ENCODE results near the gene ANXA5. TPM values are rescaled to one million over a fixed set of nuclear protein-coding genes. Genes with fewer than 3 reads are reported as not detected.

Gene ANXA5
- total RNA-seq, 1 experiment from 2014 or later, result 230 TPM

DNA sequence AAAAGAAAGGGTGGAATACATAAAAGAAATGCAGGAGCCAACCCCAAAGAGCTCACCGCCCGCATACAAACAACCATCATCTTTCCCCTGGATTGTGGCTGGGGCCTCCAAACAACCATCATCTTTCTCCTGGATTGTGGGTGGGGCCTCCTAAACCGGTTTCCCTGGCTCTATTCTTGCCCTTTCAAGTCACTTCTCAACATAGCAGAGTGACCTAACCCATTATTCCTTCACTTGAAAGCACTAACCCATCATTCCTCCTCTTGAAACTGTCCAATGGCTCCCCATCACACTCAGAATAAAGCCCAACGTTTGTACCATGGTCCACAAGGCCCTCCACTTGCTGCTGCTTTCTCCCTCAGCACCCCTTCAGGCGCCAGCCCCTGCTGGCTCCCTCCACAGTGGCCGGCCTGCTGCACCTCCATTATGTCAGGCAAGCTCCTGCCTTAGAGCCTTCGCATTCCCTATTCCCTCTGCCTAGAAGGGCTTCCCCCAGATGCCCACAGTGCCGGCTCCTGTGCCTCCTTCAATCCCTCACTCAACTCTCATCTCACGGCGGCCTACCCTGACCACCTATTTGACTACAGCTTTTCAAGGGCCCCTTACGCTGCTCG, 44.1 kb upstream of the ANXA5 start:
- BruUV-seq (replicated peaks), result no TSS peak
- POLR2A ChIA-PET (ENCODE audit: unreplicated experiment), result no interaction called here
- H2AFZ ChIP-seq, result no peak overlapping the region; the same call in 1 of the 2 replicates

DNA sequence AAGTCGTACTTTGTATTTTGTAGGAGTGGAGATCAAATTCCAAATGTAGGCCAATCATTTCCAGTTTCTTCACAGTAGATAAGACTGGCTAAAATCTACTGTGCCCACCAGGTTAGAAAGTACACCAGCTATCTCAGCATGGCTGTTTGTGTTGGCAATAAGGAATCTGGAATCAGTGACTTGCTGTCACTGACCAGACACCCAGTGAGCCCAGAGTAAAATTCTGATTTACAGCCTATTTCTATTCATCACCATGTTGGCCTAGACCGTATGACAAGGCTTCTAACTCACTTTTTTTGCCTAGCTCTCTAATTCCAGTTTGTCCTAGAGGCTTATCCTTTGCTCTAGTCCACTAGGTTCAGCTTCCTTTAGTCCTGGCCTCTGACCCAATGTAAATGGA, 42.8 kb upstream of the ANXA5 start:
- TF ChIP-seq EZH2 (IDR thresholded peaks at IDR 0.05; ENCODE audit: low read depth) (no peak), CTCF (conservative IDR thresholded peaks at IDR 0.05) (no peak)
- no peaks in the 10 kb centered on the region for H3K27me3 ChIP-seq (ENCODE audit: insufficient read depth, low read depth)
- intact Hi-C loops (cut with micrococcal nuclease; ENCODE audit: unreplicated experiment), result no loop called here
- no peaks in the 10 kb centered on the region for H3K9me3 ChIP-seq (ENCODE audit: insufficient read depth, low read depth)
- H4K20me1 ChIP-seq (ENCODE audit: insufficient read depth), result no peaks in the 10 kb centered on the region
- POLR2A ChIA-PET (ENCODE audit: unreplicated experiment), result no interaction called here
- CTCF ChIA-PET, result no interaction called here
- H3K79me2 ChIP-seq (ENCODE audit: low read depth), result no peaks in the 10 kb centered on the region
- no peaks in the 10 kb centered on the region for H3K36me3 ChIP-seq (ENCODE audit: low read depth)
- DNase-seq, result no peak
- no peak overlapping the region for H3K4me2 ChIP-seq
- no peak overlapping the region for H3K27ac ChIP-seq
- H3F3A ChIP-seq (ENCODE audit: insufficient read depth, low read depth), result no peaks in the 10 kb centered on the region
- H3K9me2 ChIP-seq (ENCODE audit: insufficient read depth), result no peaks in the 10 kb centered on the region
- H3K4me1 ChIP-seq (replicated peaks; ENCODE audit: insufficient read depth), result no peaks in the 10 kb centered on the region
- H3K4me3 ChIP-seq, result no peak overlapping the region
- no peak overlapping the region for H2AFZ ChIP-seq
- no TSS peak for BruUV-seq (replicated peaks)

More for the DNA sequence above, 44.1 kb upstream of the ANXA5 start:
- H3K9me2 ChIP-seq (ENCODE audit: insufficient read depth), result no peaks in the 10 kb centered on the region
- H3K4me1 ChIP-seq (replicated peaks; ENCODE audit: insufficient read depth), result no peaks in the 10 kb centered on the region
- no peaks in the 10 kb centered on the region for H3K36me3 ChIP-seq (ENCODE audit: low read depth)
- no peaks in the 10 kb centered on the region for H3K9me3 ChIP-seq (ENCODE audit: insufficient read depth, low read depth)
- no peaks in the 10 kb centered on the region for H3K79me2 ChIP-seq (ENCODE audit: low read depth)
- intact Hi-C loops (cut with micrococcal nuclease; ENCODE audit: unreplicated experiment), result no loop called here
- CTCF ChIA-PET, result no interaction called here
- TF ChIP-seq CTCF (conservative IDR thresholded peaks at IDR 0.05), result no peak
- no peak for TF ChIP-seq EZH2 (IDR thresholded peaks at IDR 0.05; ENCODE audit: low read depth)
- H4K20me1 ChIP-seq (ENCODE audit: insufficient read depth), result no peaks in the 10 kb centered on the region
- H3K27ac ChIP-seq, result no peak overlapping the region
- no peak overlapping the region for H3K4me3 ChIP-seq
- H3K4me2 ChIP-seq, result no peak overlapping the region
- H3F3A ChIP-seq (ENCODE audit: insufficient read depth, low read depth), result no peaks in the 10 kb centered on the region
- no peaks in the 10 kb centered on the region for H3K27me3 ChIP-seq (ENCODE audit: insufficient read depth, low read depth)
- DNase-seq, result no peak

GRCh38 chr4:121738780-121739535, 42.2 kb upstream of the ANXA5 start:
- Histone ChIP-seq H3K27ac (no peak overlapping the region), H3K4me1 (replicated peaks; ENCODE audit: insufficient read depth) (no peaks in the 10 kb centered on the region), H3K4me2 (no peak overlapping the region), H3K27me3 (ENCODE audit: insufficient read depth, low read depth) (no peaks in the 10 kb centered on the region), H2AFZ (no peak overlapping the region), H3K9me2 (ENCODE audit: insufficient read depth) (no peaks in the 10 kb centered on the region), H4K20me1 (ENCODE audit: insufficient read depth) (no peaks in the 10 kb centered on the region), H3F3A (ENCODE audit: insufficient read depth, low read depth) (no peaks in the 10 kb centered on the region), H3K9me3 (ENCODE audit: insufficient read depth, low read depth) (no peaks in the 10 kb centered on the region), H3K4me3 (no peak overlapping the region), H3K79me2 (ENCODE audit: low read depth) (no peaks in the 10 kb centered on the region), H3K36me3 (ENCODE audit: low read depth) (no peaks in the 10 kb centered on the region)
- no peak for DNase-seq
- intact Hi-C loops (cut with micrococcal nuclease; ENCODE audit: unreplicated experiment), result no loop called here
- POLR2A ChIA-PET (ENCODE audit: unreplicated experiment), result interaction anchor here (0.6 kb wide), 1 partner anchor 1897 kb away, joined by 3 read pairs; no protein-coding TSS in a partner anchor
- CTCF ChIA-PET, result no interaction called here
- TF ChIP-seq CTCF (conservative IDR thresholded peaks at IDR 0.05) (no peak), EZH2 (IDR thresholded peaks at IDR 0.05; ENCODE audit: low read depth) (no peak)
- no TSS peak for BruUV-seq (replicated peaks)

Data from PC-9 (cell line).